Measurements from ENCODE around the gene SFMBT1.

The SFMBT1 gene

DNA sequence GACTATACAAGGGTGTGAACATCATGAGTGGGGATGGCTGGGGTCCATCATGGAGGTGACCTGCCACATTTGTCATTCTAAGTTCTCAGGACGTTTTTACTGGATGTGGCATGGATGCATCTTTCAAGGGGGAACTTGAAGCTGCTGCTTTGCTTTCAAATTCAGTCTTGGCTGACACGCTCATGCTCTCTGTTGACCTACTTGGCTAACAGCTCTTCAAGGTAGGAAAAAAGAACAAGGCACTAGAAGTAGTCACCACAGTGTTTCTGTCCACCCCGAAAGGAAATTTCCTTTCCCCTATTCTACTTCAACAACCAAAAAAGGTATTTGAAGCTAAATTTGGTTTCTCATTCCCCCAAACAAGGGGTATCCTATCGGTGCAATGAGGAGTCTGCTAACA lies 163.5 kb downstream of the SFMBT1 start:
- DNase-seq (ENCODE audit: low read depth): no peak

- no peak for DNase-seq (ENCODE audit: low read depth)
Measured at GRCh38 chr3:52881871-52882270, 164.0 kb downstream of the SFMBT1 start.

DNA sequence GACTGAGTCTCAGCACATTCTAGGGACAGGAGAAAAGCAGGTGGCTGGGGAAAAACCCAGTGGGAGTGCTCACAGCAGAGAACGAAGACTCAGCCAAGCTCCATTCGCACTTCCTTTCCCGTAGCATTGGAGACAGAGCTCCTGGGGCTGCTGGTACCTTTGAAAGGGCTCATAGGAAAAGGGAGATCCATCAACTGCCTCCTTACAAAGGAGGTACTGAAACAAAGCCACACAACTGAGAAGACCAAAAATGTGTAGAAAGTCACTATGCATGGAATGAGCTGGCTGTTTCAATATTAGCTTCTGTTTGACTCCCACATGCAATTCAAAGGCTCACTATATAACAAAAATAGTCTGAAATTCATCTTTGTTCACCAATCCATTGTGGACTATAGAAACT lies 165.4 kb downstream of the SFMBT1 start:
- no peak for DNase-seq (ENCODE audit: low read depth)

DNA sequence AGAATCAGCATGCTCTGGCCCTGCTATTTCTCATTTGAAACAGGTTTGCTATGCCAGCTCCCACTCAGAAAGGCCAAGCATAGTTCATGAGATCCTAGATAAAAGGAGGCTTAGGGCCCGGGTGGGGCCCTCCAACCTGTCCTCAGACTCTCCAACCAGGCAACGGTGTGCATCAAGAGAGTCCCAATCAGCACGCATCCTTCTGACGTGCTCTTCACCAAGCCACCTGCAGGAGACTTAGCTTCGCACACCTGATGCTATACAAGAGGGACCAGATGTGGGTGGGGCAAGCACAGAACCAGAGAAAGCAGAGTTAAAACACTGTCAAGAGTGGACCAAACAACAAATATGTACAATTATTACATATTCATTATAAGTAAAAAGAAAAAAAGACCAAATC lies 165.8 kb downstream of the SFMBT1 start:
- DNase-seq (ENCODE audit: low read depth): no peak

DNA sequence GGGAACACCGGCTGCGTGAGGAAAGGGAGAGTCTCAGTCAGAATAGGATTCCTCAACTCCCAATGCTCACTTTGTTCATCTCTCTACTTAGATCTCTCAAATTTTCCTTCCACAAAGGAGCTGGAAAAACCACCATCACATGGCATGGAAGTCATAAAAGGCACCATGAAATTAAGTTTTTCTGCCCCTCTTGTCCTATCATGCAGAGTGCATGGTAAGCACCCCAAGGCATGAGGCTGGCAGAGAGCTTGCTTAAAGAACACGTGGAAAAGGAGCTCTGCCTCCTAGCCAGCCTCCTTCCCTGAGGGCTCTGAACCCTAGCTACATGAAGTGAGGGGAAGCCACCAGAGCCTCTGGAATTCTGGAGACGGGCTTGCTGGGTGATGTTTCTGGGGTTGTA lies 166.3 kb downstream of the SFMBT1 start:
- no peak for DNase-seq (ENCODE audit: low read depth)

DNA sequence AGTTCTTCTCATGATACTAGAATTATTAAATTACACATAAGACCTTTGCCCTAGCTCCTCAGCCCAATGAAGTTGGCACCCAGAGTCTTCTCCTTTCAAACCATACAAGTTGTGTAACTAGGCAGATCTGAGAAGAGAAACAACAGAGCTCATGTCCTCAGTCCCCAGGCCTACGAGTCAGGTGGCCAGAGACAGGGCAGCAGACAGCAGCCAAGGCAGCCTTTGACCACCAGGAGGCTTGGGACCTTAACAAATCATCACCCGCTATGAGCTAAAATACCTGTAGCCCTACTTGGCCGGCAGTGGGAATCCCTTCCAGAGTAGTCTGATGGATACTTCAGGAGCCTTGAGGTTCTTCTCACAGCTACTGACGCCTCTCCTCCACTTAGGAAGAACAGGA lies 166.8 kb downstream of the SFMBT1 start:
- DNase-seq (ENCODE audit: low read depth): no peak

GRCh38 chr3:52877085-52877484 lies 168.8 kb downstream of the SFMBT1 start:
- no peak for DNase-seq (ENCODE audit: low read depth)

DNA sequence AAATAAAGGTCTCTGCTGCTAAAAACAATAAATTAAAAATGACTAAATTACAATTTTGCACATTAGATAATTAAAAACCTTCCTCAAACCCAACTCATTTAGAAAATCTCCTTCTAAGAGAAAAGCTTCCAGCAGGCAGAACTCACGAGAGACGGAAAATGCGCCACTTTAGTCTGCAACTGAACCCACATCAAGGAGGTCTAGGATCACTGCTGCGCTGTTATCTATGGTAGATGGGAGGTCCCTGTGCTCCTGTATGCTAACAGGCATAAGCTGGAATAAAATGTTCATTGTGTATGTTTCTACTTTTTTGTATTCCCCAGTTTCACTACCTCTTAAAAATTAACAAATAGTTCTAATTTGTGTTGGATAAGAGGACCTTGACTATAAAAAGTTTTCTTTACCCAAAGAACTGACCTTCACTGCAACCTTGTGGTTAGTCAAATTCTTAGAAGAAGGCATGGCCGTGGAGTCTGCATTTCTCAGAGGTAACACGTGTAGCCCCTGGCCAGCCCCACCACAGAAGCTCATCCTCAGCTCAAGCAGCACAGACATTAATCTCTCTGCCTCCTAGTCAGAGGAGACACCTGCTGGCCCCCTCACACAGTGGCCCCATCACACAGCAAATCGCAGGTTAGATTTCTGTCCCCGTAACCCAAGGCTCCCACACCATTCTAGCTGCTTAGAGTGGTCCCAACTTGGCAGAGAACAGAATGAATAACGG lies 170.8 kb downstream of the SFMBT1 start:
- DNase-seq (ENCODE audit: low read depth): no peak

DNA sequence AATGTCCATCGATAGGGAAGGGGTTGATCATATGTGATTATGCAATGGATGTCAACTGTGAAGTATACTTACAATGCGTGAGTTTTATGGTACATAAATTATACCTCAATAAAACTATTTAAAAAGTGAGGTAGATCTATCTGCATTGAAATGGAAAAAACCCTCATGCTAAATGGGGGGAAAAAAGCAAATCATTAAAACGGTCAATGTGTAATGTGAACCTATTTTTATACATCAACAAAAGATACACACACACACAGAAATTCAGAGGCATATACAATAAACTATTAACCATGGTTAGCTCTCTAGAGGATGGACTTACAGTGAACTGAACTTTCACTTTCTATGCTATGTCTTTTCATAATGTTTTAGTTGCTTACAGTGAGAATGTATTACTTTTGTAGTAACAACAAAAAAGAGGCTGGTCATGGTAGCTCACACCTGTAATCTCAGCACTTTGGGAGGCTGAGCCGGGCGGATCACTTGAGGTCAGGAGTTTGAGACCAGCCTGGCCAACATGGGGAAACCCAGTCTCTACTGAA lies 171.6 kb downstream of the SFMBT1 start:
- DNase-seq (ENCODE audit: low read depth): no peak

- DNase-seq (ENCODE audit: low read depth): no peak
Measured at GRCh38 chr3:52873433-52874159, 172.3 kb downstream of the SFMBT1 start.

DNA sequence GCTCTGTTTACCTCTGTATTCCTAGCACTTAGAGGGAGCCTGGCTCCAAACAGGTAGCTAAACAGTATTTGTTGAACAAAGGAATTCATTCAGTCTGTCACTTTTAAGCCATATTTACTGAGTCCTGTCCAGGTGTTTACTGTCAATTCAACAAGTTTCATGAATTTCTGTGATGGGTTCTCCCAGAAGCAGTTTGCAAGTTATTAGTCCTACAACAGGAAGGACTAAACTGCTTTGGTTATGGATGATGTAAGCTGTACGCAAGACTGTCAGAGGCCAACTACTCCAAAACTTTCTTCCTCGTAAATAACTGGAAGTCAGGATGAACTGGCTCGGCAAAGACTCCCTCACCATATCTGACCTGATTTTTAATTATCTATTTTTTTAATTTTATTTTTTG lies 173.6 kb downstream of the SFMBT1 start:
- no peak for DNase-seq (ENCODE audit: low read depth)

GRCh38 chr3:52871761-52872160 lies 174.1 kb downstream of the SFMBT1 start:
- no peak for DNase-seq (ENCODE audit: low read depth)

DNA sequence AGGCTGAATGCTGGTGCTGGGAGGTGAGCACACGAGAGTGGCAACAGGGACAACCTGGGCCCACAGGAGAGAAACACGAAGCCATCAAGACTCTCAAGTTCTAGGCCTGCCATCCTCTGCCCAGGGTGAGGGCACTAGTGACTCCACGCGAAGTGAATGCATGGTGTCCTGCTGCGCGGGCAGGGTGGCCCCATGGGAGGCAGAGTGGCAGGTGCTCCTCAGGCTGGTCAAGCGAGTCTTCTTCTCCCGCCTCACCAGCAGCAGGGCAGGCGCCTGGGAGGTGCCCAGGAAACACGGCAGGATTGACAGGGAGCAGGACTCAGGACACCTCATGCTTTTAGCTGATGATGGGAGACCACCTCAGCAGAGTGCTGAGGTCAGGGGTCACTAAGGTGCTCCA lies 175.4 kb downstream of the SFMBT1 start:
- DNase-seq (ENCODE audit: low read depth): no peak

DNA sequence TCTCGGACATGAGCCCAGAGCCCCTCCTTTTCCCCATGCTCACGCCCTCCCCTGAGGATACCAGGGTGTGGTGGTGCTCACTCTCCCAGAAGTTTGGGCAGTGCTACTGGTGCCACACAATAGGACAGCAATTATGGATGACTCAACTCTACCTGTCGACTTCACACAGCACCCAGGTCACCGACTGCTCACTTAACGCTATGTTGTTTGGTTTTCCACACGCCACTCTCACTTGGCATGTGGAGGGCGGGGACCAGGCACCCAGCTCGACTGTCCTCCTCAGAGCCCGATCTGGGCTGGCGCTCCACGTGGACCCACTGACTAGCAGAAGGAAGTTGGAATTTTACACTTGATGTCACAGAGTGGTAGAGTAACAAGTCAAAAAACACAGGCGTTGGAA lies 179.4 kb downstream of the SFMBT1 start:
- DNase-seq (ENCODE audit: low read depth): no peak

- DNase-seq (ENCODE audit: low read depth): no peak
Measured at GRCh38 chr3:52865994-52866393, 179.9 kb downstream of the SFMBT1 start.

- no peak for DNase-seq (ENCODE audit: low read depth)
Measured at GRCh38 chr3:52860424-52860768, 185.5 kb downstream of the SFMBT1 start.

DNA sequence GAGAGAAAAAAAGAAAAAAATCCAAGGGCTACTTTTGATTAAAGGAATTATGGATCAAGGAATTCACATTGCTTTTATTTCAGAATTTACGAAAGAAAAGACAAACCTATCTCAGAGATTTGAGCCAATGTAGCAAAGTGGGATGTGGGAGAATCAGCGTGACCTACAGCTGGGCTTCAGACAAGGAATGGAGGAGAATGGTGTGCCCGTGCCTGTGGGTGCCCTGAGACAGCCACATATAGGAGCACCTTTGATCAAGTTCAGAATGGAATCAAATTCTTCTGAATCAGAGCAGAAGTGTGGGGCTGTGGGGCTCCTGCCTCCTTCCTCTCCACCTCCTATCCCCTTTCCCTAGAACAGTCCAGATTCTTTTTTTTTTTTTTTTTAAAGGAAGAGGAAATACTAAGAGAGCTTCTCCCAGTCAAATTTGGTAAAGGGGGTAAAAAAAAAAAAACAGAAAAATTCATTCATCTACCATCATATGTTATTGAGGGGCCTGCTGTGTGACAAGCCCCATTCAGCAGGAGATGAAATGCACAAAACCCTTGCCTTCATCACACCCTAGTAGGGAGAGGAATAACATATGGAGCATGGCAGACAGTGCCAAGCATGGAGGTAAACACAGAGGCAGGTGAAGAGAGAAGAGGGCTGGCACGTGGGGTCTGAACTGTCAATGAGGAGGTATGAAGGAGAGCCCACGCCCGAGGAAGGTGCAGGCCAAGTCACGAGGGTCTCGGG lies 186.0 kb downstream of the SFMBT1 start:
- no peak for DNase-seq (ENCODE audit: low read depth)

DNA sequence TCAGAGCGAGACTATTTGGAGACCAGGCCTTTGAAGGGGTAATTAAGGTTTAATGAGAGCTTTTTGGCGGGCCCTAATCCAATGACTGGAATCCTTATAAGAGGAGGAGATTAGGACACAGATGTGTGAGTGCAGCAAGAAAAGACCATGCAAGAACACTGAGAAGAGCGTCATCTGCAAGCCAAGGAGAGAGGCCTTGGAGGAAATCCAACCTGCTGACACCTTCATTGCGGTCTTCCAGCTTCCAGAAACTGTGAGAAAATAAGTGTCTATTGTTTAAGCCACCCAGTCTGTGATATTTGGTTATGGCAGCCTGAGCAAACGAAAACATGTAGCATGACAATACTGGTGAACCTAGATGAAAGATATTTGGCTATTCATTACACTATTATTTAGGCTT lies 188.0 kb downstream of the SFMBT1 start:
- no peak for DNase-seq (ENCODE audit: low read depth)

GRCh38 chr3:52857133-52857532 lies 188.7 kb downstream of the SFMBT1 start:
- DNase-seq (ENCODE audit: low read depth): no peak

DNA sequence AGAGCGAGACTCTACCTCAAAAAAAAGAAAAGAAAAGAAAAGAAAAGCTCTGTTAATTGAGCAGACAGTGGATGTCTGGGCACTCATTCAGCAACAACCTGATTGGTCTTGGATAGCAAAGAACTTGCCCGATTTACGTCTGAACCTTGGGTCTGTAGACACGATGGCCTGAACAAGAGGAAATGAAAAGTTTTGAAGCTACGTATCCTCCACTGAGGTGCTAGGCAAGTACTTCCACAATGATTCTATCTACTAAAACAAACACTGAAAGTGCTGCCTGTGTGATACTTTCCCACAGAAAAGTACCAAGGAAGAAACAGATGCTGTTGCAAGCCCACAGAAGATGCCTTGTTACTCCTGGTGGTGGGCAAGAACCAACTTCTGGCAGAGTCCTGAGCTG lies 189.2 kb downstream of the SFMBT1 start:
- no peak for DNase-seq (ENCODE audit: low read depth)

- no peak for DNase-seq (ENCODE audit: low read depth)
Measured at GRCh38 chr3:52854013-52854412, 191.9 kb downstream of the SFMBT1 start.

Measured in HS-27A (cell line).